Brain microvascular endothelial cell (primary cell): ENCODE results near the gene PCDHB11.
"Not testable (repeated sequence)": the region's sequence is repeated elsewhere in the genome, so short reads cannot be mapped to it uniquely, and the experiment has no call there.

Experiments
- DNase-seq: peaks from one replicate; pipeline ENCODE4 v3.0.0-alpha.2; 2020
- H3K27ac ChIP-seq: fragments of 250-450 bp; sonication (Bioruptor Pico); 2 replicates; pipeline ENCODE4 v1.5.1; 2020; ENCODE audit warnings: mild to moderate bottlenecking, moderate library complexity
- H3K27me3 ChIP-seq: fragments of 250-450 bp; sonication (Bioruptor Pico); replicated peaks from 2 replicates; pipeline ENCODE4 v1.5.1; 2020; ENCODE audit warnings: mild to moderate bottlenecking
- H3K36me3 ChIP-seq: fragments of 250-450 bp; sonication (Bioruptor Pico); replicated peaks from 2 replicates; pipeline ENCODE4 v1.5.1; 2020; ENCODE audit warnings: mild to moderate bottlenecking
- H3K4me3 ChIP-seq: 2 replicates; pipeline ENCODE4 v1.5.1; 2011; ENCODE audit warnings: low read depth, mild to moderate bottlenecking, control low read depth, low read length, moderate library complexity
- CTCF ChIP-seq: IDR thresholded peaks from 2 replicates; pipeline ENCODE4 v1.5.1; 2011; ENCODE audit warnings: low read depth, mild to moderate bottlenecking, moderate library complexity, low read length, control low read depth, inconsistent platforms; ENCODE audit errors: missing control alignments
- in situ Hi-C: cut with HindIII; loops from 2 replicates; pipeline ENCODE4 v1.10.0; 2017; ENCODE audit warnings: low sequenced_read_pairs, low pct_ligation_motif_present

The PCDHB11 gene

GRCh38 chr5:141196363-141196762, 3.1 kb upstream of the PCDHB11 start:
- in situ Hi-C loops: no loop called here
- H3K4me3 ChIP-seq: no peak overlapping the region
- no peak for TF ChIP-seq CTCF
- no peak overlapping the region for H3K27ac ChIP-seq
- no peaks in the 10 kb centered on the region for H3K27me3 ChIP-seq
- H3K36me3 ChIP-seq: no peaks in the 10 kb centered on the region
- no peak for DNase-seq

GRCh38 chr5:141201126-141201525, 1.7 kb downstream of the PCDHB11 start:
- DNase-seq, H3K4me3 ChIP-seq, H3K36me3 ChIP-seq, in situ Hi-C loops, H3K27me3 ChIP-seq, H3K27ac ChIP-seq: not testable (repeated sequence)

GRCh38 chr5:141201646-141202045, 2.2 kb downstream of the PCDHB11 start:
- in situ Hi-C loops, H3K36me3 ChIP-seq, H3K4me3 ChIP-seq, H3K27ac ChIP-seq, DNase-seq, H3K27me3 ChIP-seq: not testable (repeated sequence)

GRCh38 chr5:141208478-141208877, 9.1 kb downstream of the PCDHB11 start, which contains the start of gene PCDHB12:
Gene PCDHB12 (plus strand): TSS chr5:141208719. CDS start chr5:141208908, 189 bp downstream.
- DNase-seq: no peak
- no peaks in the 10 kb centered on the region for H3K27me3 ChIP-seq
- no peaks in the 10 kb centered on the region for H3K36me3 ChIP-seq
- in situ Hi-C loops: no loop called here
- no peak within 1 kb of the TSS for H3K4me3 ChIP-seq
- TF ChIP-seq CTCF: no peak
- no peak within 1 kb of the TSS for H3K27ac ChIP-seq

- H3K27me3 ChIP-seq, H3K27ac ChIP-seq, in situ Hi-C loops: not testable (repeated sequence)
These were observed 10.9 kb downstream of the PCDHB11 start for GRCh38 chr5:141210281-141210680.

GRCh38 chr5:141210849-141211248, 11.4 kb downstream of the PCDHB11 start:
- DNase-seq, H3K27me3 ChIP-seq, in situ Hi-C loops, H3K36me3 ChIP-seq, H3K27ac ChIP-seq, H3K4me3 ChIP-seq: not testable (repeated sequence)

More at GRCh38 chr5:141210281-141210680, 10.9 kb downstream of the PCDHB11 start:
- H3K36me3 ChIP-seq, H3K4me3 ChIP-seq, DNase-seq: not testable (repeated sequence)

- H3K27me3 ChIP-seq, in situ Hi-C loops, H3K4me3 ChIP-seq, DNase-seq, H3K27ac ChIP-seq, H3K36me3 ChIP-seq: not testable (repeated sequence)
- TF ChIP-seq CTCF: peak; percentile 8
These were observed 14.4 kb downstream of the PCDHB11 start, which contains the start of gene PCDHB13 for GRCh38 chr5:141213656-141214339. Gene PCDHB13 (plus strand): TSS chr5:141213919. CDS start chr5:141214124, 205 bp downstream.

- H3K27ac ChIP-seq, DNase-seq, in situ Hi-C loops, H3K36me3 ChIP-seq, H3K27me3 ChIP-seq, H3K4me3 ChIP-seq: not testable (repeated sequence)
These were observed 15.2 kb downstream of the PCDHB11 start for GRCh38 chr5:141214583-141214982.

- H3K27ac ChIP-seq, H3K27me3 ChIP-seq, DNase-seq, in situ Hi-C loops, H3K4me3 ChIP-seq, H3K36me3 ChIP-seq: not testable (repeated sequence)
These were observed 16.1 kb downstream of the PCDHB11 start for GRCh38 chr5:141215504-141215903.

- DNase-seq, H3K27ac ChIP-seq, H3K4me3 ChIP-seq, H3K36me3 ChIP-seq, H3K27me3 ChIP-seq, in situ Hi-C loops: not testable (repeated sequence)
These were observed 16.6 kb downstream of the PCDHB11 start for GRCh38 chr5:141216035-141216434.
